Upper lobe of left lung (tissue), 4 donors: Measurements from ENCODE around the gene CCDC39.

ENCODE experiments used
- POLR2A ChIP-seq, 4 donors: fragments of 450-650 bp; IDR thresholded peaks; one replicate each; pipeline ENCODE4 v1.5.1; 2016 to 2017; ENCODE audit warnings: antibody characterized with exemption in 4 of 4, mild to moderate bottlenecking in 2 of 4
- TF ChIP-seq, protein P1 (sequence below), 6 experiments: fragments of 450-650 bp in 4 of 6; fragments of 200-600 bp in 2 of 6; sonication (generic) in 2 of 6; IDR thresholded peaks; one replicate each; pipeline ENCODE4 v1.5.1; 2016 to 2019; ENCODE audit warnings: antibody characterized with exemption in 6 of 6

DNA sequence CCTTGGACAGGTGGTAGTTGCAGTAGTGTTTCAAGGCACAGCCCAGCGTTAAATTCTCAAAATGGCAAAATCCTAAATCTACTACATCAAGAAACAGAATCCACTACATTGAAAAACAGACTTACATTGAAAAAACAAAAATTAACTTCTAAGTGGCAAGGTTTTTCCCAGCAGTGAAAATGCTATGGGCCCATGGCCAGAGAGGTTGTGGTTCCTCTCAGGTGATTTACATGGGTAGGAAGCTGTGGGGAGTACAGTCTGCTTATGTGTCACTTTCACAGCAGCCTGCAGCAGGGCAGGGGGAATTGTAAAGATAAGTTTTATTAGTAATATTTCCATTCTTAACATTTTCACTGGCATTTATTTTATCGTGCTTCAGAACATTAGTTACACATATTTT, 52.4 kb downstream of the CCDC39 start:
- no peak for TF ChIP-seq POLR2A (IDR thresholded peaks at IDR 0.05)
- TF ChIP-seq, protein P1, sequence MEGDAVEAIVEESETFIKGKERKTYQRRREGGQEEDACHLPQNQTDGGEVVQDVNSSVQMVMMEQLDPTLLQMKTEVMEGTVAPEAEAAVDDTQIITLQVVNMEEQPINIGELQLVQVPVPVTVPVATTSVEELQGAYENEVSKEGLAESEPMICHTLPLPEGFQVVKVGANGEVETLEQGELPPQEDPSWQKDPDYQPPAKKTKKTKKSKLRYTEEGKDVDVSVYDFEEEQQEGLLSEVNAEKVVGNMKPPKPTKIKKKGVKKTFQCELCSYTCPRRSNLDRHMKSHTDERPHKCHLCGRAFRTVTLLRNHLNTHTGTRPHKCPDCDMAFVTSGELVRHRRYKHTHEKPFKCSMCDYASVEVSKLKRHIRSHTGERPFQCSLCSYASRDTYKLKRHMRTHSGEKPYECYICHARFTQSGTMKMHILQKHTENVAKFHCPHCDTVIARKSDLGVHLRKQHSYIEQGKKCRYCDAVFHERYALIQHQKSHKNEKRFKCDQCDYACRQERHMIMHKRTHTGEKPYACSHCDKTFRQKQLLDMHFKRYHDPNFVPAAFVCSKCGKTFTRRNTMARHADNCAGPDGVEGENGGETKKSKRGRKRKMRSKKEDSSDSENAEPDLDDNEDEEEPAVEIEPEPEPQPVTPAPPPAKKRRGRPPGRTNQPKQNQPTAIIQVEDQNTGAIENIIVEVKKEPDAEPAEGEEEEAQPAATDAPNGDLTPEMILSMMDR (IDR thresholded peaks at IDR 0.05), result no peak
